GM19328 (cell line): ENCODE data around the gene POT1.

ENCODE experiments used
- ATAC-seq: cut with Tn5 transposase; IDR thresholded peaks from one replicate; pipeline ENCODE4 v1.9.1; 2021; ENCODE audit warnings: mild to moderate bottlenecking, moderate library complexity; ENCODE audit not compliant: unreplicated experiment

POT1 gene

GRCh38 chr7:124912972-124913371 is 16.7 kb downstream of the POT1 start:
- ATAC-seq: no peak

- no peak for ATAC-seq
These were observed 19.8 kb downstream of the POT1 start for GRCh38 chr7:124909808-124910207.

- ATAC-seq: no peak
These were observed 21.4 kb downstream of the POT1 start for GRCh38 chr7:124908259-124908658.

GRCh38 chr7:124907490-124907889 is 22.1 kb downstream of the POT1 start:
- ATAC-seq: no peak

GRCh38 chr7:124898531-124898930 is 31.1 kb downstream of the POT1 start:
- ATAC-seq: no peak

- no peak for ATAC-seq
These were observed 33.6 kb downstream of the POT1 start for GRCh38 chr7:124896001-124896400.

GRCh38 chr7:124893140-124893827 is 36.3 kb downstream of the POT1 start:
- ATAC-seq: peak; percentile 75

- no peak for ATAC-seq
These were observed 42.4 kb downstream of the POT1 start for GRCh38 chr7:124887247-124887646.

GRCh38 chr7:124881981-124882380 is 47.6 kb downstream of the POT1 start:
- ATAC-seq: no peak

- no peak for ATAC-seq
These were observed 49.9 kb downstream of the POT1 start for GRCh38 chr7:124879771-124880170.

GRCh38 chr7:124879103-124879502 is 50.5 kb downstream of the POT1 start:
- no peak for ATAC-seq

- no peak for ATAC-seq
These were observed 54.9 kb downstream of the POT1 start for GRCh38 chr7:124874644-124875163.

- ATAC-seq: no peak
These were observed 71.9 kb downstream of the POT1 start for GRCh38 chr7:124857672-124858235.

GRCh38 chr7:124856299-124856888 is 73.2 kb downstream of the POT1 start:
- ATAC-seq: no peak

- ATAC-seq: no peak
These were observed 86.3 kb downstream of the POT1 start for GRCh38 chr7:124843336-124843735.

- no peak for ATAC-seq
These were observed 89.2 kb downstream of the POT1 start for GRCh38 chr7:124840435-124840834.

GRCh38 chr7:124839687-124840086 is 89.9 kb downstream of the POT1 start:
- no peak for ATAC-seq

- no peak for ATAC-seq
These were observed 93.5 kb downstream of the POT1 start for GRCh38 chr7:124836173-124836572.

- ATAC-seq: no peak
These were observed 110.8 kb downstream of the POT1 start for GRCh38 chr7:124818807-124819206.

GRCh38 chr7:124813994-124814798 is 115.4 kb downstream of the POT1 start:
- ATAC-seq: no peak

- ATAC-seq: no peak
These were observed 116.9 kb downstream of the POT1 start for GRCh38 chr7:124812764-124813163.
